PFSK-1 (cell line): ENCODE data around the gene RELT.

ENCODE experiments used
- FOXP2 ChIP-seq: optimal IDR thresholded peaks from 2 replicates; pipeline ENCODE3; 2011; ENCODE audit warnings: borderline replicate concordance, control low read depth, inconsistent platforms; ENCODE audit not compliant: insufficient read depth; ENCODE audit errors: extremely low read length, extremely low read depth
- POLR2AphosphoS5 ChIP-seq: IDR thresholded peaks from 2 replicates; pipeline ENCODE4 v1.6.1; 2012; ENCODE audit warnings: low read depth, mild to moderate bottlenecking, control low read depth, low read length, moderate library complexity
- REST ChIP-seq, 2 experiments: IDR thresholded peaks; 2 replicates each; pipeline versions ENCODE4 v1.6.1 to v1.8.0; 2011 to 2012; ENCODE audit warnings: low read depth in 2 of 2, low read length in 2 of 2, control low read depth in 1 of 2, inconsistent platforms in 1 of 2, mild to moderate bottlenecking in 1 of 2, moderate library complexity in 1 of 2; ENCODE audit not compliant: insufficient read depth in 1 of 2
- SIN3A ChIP-seq: IDR thresholded peaks from 2 replicates; pipeline ENCODE4 v1.6.1; 2012; ENCODE audit warnings: mild to moderate bottlenecking, low read length, moderate library complexity, borderline replicate concordance; ENCODE audit not compliant: insufficient read depth
- TAF1 ChIP-seq: IDR thresholded peaks from 2 replicates; pipeline ENCODE4 v1.6.1; 2012; ENCODE audit warnings: low read length, control low read depth, borderline replicate concordance; ENCODE audit not compliant: insufficient read depth

RELT gene

GRCh38 chr11:73410627-73411026 lies 34.4 kb downstream of the RELT start:
- TF ChIP-seq TAF1 (no peak), REST (IDR thresholded peaks at IDR 0.05; ENCODE audit: insufficient read depth in 1 of 2, low read depth in 2 of 2, low read length in 2 of 2) (no peak), SIN3A (no peak), FOXP2 (no peak), POLR2AphosphoS5 (no peak)

GRCh38 chr11:73411031-73411430 lies 34.8 kb downstream of the RELT start:
- TF ChIP-seq REST (IDR thresholded peaks at IDR 0.05; ENCODE audit: insufficient read depth in 1 of 2, low read depth in 2 of 2, low read length in 2 of 2) (no peak), FOXP2 (no peak), TAF1 (no peak), SIN3A (no peak), POLR2AphosphoS5 (no peak)

- TF ChIP-seq TAF1, result no peak
- TF ChIP-seq REST (IDR thresholded peaks at IDR 0.05; ENCODE audit: insufficient read depth in 1 of 2, low read depth in 2 of 2, low read length in 2 of 2), result no peak
- no peak for TF ChIP-seq FOXP2
- no peak for TF ChIP-seq POLR2AphosphoS5
- no peak for TF ChIP-seq SIN3A
Observed at GRCh38 chr11:73412308-73412707, 36.1 kb downstream of the RELT start.

- no peak for TF ChIP-seq REST (IDR thresholded peaks at IDR 0.05; ENCODE audit: insufficient read depth in 1 of 2, low read depth in 2 of 2, low read length in 2 of 2)
- TF ChIP-seq FOXP2, result no peak
- TF ChIP-seq TAF1, result no peak
- no peak for TF ChIP-seq SIN3A
- no peak for TF ChIP-seq POLR2AphosphoS5
Observed at GRCh38 chr11:73413256-73413655, 37.1 kb downstream of the RELT start.
